Dermis blood vessel endothelial cell (primary cell): Measurements from ENCODE around the gene TADA2B. TPM values are rescaled to one million over a fixed set of nuclear protein-coding genes. Genes with fewer than 3 reads are reported as not detected.
"Not testable (repeated sequence)": the region's sequence is repeated elsewhere in the genome, so short reads cannot be mapped to it uniquely, and the experiment has no call there.

Experiments used
- DNase-seq: peaks from one replicate; pipeline ENCODE4 v3.0.0; 2010
- total RNA-seq: library from RNA; depleted of rRNA; stranded (reverse); fragments of >200 nt; gene quantifications from 2 replicates; pipeline ENCODE4 v1.2.3, GENCODE V29; 2014

The TADA2B gene
- total RNA-seq, 1 donor from 2014 or later: 10.4 TPM

GRCh38 chr4:7083597-7084563 is 40.7 kb downstream of the TADA2B start:
- no peak for DNase-seq

DNA sequence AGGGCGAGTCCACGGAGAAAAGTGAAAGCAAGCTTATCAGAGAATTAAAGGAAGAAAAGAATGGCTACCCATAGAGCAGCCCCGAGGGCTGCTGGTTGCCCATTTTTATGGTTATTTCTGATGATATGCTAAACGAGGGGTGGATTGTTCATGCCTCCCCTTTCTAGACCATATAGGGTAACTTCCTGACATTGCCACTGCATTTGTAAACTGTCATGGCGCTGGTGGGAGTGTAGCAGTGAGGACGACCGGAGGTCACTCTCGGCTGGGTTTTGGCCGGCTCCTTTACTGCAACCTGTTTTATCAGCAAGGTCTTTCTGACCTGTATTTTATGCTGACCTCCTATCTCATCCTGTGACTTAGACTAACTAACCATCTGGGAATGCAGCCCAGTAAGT is 41.4 kb downstream of the TADA2B start:
- not testable (repeated sequence) for DNase-seq

- DNase-seq: no peak
These were observed 43.2 kb downstream of the TADA2B start for GRCh38 chr4:7086384-7086783.

- DNase-seq: no peak
These were observed 43.9 kb downstream of the TADA2B start for GRCh38 chr4:7087036-7087435.

DNA sequence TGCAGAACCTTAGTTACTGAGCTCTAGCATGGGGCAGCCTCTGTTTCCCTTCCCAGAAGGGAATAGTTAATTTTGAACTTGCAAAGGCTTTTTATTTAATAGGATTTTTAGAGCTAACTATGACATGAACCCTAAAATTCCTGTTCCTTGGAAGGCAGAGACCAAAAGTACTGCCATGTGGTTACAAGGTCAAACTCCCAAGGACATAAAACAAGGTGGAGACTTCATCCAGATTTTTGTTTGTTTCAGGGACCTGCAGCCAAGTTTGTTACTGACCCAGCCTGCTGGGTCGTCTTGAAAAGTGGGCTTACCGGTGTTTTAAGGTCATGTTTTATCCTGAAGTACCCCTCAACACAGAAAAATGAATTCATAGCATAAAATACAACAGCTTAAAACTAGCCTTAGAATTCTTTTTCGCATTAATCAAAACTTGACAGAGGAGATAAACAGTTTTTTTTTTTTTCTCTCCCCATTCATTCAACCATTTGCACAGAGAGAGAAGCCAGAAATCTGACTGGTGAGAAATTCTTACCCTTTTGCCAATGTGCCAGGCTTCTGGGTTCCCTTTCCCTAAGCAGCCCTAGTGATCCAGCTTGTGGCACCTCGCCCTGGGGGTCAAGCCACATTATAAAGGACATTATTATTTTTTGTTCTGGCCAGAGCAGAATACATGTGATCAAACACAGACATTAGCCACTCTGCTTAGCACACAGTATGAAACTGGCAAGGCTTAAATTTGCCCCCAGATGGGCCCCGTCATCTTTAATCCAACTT is 46.2 kb downstream of the TADA2B start:
- DNase-seq: no peak

DNA sequence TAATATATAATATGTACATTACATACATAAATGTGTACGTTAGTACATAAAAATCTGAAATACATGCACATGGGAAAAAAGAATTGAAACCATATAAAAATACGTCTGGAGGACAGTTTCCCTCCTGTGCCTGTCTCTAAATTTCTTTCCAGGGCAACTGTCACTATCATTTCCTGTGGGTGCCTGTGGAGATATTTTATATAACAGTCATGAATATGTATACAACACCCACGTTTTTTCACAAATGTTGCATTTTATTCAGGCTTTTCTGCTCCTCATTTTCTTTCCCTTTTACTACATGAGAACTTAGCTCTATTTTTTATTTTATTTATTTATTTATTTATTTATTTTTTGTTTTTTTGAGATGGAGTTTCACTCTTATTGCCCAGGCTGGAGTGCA is 48.9 kb downstream of the TADA2B start:
- no peak for DNase-seq

DNA sequence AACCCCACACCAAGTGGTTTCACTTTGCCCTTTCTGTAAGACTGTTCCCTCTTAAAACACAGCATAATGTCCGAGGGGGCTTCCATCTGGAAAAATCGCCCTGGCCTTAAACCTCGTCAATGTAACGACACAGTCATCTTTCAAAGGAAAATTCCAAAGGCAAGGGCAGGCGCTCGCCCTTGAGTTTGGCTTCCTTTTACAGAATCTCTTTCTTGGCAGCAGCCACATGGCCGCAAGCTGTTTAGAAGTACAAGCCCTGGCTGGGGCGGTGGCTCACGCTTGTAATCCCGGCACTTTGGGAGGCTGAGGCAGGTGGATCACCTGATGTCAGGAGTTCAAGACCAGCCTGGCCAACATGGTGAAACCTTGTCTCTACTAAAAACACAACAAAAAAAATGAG is 51.7 kb downstream of the TADA2B start:
- DNase-seq: no peak

DNA sequence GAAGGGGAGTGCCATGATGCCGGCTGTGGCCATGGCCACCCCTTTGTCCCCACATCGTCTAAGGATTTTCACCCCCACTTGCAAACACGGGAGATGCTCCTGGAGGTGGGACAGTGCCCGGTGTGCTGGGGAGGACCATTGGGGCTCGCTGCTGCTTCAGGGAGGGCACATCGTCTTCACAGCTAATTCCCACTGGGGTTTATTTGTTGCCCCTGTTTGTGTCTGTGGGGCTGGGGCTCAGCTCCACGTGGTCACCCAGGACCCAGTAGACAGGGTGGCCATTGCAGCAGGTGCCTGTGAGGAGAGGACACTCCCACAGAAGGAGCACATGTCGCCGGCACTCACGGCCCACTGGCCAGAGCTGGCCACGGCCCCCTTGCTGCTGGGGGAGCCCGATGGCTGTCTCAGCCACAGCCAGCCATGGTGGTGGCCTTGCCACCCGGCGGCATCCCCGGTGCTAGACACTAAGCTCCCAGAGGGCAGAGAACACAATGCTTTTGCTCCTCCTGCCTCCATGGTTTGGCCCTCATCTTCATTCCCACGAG is 52.5 kb downstream of the TADA2B start:
- DNase-seq: no peak

DNA sequence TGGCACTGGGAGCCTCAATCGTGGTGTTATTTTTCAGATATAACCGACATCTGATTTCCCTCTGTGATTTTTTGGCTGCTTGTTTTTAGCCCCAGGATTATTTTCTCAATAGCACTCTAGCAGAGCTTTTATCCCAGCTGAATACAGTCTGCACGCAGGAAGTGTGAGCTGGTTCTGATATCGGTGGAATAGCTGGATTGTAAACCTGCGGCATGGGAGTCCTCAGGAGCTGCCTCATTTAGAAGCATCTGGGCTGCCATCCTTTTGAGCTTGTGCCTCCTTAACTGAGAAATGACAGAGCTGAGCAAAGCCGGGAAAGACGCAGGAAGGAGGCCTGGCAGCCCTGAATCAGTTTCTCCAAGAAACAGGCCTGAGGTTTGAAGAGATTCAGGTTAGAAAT is 53.1 kb downstream of the TADA2B start:
- DNase-seq: no peak

DNA sequence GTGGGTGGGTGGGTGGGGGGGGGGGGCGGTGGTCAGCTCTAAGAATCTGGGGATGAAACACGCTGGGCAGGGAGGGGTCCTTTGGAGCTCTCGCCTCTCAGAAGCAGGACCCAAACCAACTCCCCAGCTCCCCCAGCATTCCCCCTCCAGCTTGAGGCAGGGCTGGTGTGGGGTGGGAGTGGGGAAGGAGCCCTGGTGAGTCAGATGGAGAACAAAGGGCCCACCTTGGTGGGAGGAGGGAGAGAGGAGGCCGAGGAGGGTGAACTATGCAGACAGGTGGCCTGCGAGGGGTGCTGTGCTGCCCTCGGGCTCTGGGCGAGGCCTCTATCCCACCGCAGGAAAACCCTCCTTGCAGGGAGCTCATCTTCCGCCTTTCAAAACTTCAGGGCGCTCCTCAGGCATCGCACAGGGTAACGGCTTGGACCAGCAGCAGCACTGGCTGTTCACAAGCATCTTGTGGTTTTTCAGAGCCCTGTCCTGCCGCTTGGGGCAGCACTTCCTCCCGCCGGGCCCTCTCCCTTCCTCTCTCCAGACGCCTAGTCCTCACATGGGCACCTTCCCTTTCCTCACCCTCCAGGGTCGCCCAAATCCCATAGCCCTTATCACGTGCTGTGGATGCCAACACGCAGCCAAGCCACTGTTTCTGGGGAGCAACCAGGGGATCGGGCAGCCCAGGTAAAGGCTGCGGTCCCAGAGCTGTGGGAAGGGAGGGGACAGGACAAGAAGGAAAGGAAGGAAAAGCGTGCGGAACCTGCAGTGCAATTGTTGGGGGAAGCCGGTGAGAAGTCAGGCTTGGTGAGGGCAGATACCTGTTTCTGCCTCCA is 58.7 kb downstream of the TADA2B start:
- peak; percentile 71 for DNase-seq

DNA sequence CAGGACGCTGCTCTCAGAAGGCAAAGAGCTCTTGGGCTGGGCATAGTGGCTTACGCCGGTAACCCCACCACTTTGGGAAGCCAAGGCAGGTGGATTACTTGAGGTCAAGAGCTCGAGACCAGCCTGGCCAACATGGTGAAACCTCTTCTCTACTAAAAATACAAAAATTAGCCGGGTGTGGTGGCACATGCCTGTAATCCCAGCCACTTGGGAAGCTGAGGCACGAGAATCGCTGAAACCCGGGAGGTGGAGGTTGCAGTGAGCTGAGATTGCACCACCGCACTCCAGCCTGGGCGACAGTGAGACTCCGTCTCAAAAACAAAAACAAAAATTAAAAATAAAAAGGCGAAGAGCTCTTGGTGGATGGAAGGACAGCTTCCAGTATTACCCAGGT is 59.3 kb downstream of the TADA2B start:
- DNase-seq: not testable (repeated sequence)

- DNase-seq: peak; percentile 60
These were observed 59.9 kb downstream of the TADA2B start for GRCh38 chr4:7103031-7103606.

- peak; percentile 40 for DNase-seq
These were observed 60.6 kb downstream of the TADA2B start for GRCh38 chr4:7103607-7104365.

DNA sequence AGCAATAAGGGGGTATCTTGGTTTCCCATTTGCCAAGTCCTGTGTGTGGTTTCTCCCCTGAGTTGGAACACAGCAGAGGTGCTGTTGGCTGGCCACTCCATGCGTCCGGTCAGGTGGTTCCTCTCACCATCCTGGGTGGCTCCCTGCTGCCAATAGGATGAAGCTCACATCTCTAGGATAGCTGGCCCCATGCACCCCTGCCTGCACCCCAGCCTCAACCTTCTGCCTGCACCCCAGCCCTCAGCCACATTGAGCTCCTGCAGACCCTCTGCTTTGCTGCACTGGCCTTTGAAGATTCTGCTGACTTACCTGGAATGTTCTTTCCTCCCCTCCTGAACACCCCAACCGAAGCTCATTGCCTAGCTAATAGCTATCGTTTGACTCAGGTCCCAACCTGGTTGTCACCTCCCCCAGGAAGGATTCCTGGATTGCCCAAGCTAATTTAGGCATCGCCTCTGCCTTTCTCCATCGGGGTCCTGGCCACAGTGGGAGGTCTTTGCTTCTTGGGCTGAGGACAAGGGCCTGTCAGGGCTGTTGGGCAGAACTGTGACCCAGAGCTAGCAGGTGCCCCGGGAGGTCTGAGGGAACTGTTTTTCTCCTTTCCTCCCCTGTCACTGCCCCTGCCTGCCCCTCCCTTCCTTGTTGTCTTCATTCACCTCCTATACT is 61.3 kb downstream of the TADA2B start:
- DNase-seq: no peak

- no peak for DNase-seq
These were observed 62.1 kb downstream of the TADA2B start for GRCh38 chr4:7105276-7105675.

DNA sequence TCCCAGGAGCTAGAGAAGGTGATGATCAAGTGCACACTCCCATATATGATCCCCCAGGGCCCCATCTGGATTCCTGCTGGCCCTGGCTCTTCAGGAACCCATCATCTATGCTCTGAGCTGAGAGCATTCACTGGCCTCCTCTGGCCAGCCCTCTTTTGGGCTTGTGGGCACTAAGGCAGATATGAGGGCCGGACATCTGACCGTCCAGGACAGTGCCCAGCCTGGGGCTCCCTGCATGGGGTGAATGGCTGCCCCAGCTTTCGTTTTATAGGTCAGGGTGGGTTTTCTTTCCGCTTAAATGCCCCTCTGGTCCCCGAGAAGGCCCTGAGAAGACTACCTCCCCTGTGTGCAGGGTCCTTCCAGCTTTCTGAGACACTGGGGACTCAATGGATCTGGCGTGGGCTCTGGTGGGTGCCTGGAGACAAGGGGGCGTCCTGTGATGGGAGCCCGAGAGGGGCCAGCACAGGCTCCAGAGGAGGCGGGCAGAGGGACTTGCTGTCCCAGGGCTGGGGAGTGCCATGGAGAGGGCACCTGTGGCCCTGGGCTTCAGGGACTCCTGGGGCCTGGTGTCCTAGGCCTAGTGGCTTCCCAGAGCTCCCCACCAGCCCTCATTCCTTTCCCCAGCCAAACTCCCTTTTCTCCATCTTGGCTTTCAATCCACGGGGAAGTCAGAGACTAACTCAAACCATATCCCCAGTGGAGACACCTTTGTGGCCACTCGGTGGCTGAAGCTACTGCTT is 64.2 kb downstream of the TADA2B start:
- no peak for DNase-seq
